Loucy (cell line): Measurements from ENCODE around the gene PCDHAC2.

Experiments used
- H2AFZ ChIP-seq: fragments of 200-600 bp; sonication (generic); 2 replicates; pipeline ENCODE4 v1.6.0; 2016; ENCODE audit warnings: antibody characterized with exemption, mild to moderate bottlenecking, low read length, moderate library complexity
- H3F3A ChIP-seq: fragments of 200-600 bp; 2 replicates; pipeline ENCODE4 v1.6.0; 2016; ENCODE audit warnings: antibody characterized with exemption, low read depth, mild to moderate bottlenecking
- H3K27me3 ChIP-seq: fragments of 200-600 bp; sonication (generic); 2 replicates; pipeline ENCODE4 v1.6.1; 2014; ENCODE audit warnings: low read length, mild to moderate bottlenecking; ENCODE audit not compliant: insufficient read depth, poor library complexity, severe bottlenecking
- H3K36me3 ChIP-seq: fragments of 200-600 bp; sonication (generic); 2 replicates; pipeline ENCODE4 v1.6.1; 2016; ENCODE audit warnings: low read length; ENCODE audit not compliant: insufficient read depth
- H3K4me1 ChIP-seq: fragments of 200-600 bp; sonication (generic); 2 replicates; pipeline ENCODE4 v1.5.1; 2014; ENCODE audit warnings: low read length, mild to moderate bottlenecking; ENCODE audit not compliant: insufficient read depth, poor library complexity, severe bottlenecking
- H3K4me2 ChIP-seq: fragments of 200-600 bp; sonication (generic); 2 replicates; pipeline ENCODE4 v1.6.0; 2014; ENCODE audit warnings: antibody characterized with exemption, low read length, low read depth, mild to moderate bottlenecking; ENCODE audit not compliant: poor library complexity, severe bottlenecking
- H3K4me3 ChIP-seq: fragments of 200-600 bp; sonication (generic); 2 replicates; pipeline ENCODE4 v1.5.1; 2014; ENCODE audit warnings: low read length, mild to moderate bottlenecking, mixed read lengths; ENCODE audit not compliant: poor library complexity, severe bottlenecking
- H3K79me2 ChIP-seq: fragments of 200-600 bp; sonication (generic); 2 replicates; pipeline ENCODE4 v1.6.1; 2014; ENCODE audit warnings: low read length; ENCODE audit not compliant: insufficient read depth
- H3K9ac ChIP-seq: fragments of 200-600 bp; sonication (generic); 2 replicates; pipeline ENCODE4 v1.6.0; 2014; ENCODE audit warnings: mild to moderate bottlenecking, low read depth, low read length, moderate library complexity; ENCODE audit not compliant: poor library complexity, severe bottlenecking
- H3K9me2 ChIP-seq: fragments of 200-600 bp; sonication (generic); replicated peaks from 2 replicates; pipeline ENCODE4 v1.6.1; 2016; ENCODE audit warnings: low read depth, low read length, mixed read lengths
- H3K9me3 ChIP-seq: fragments of 200-600 bp; sonication (generic); 2 replicates; pipeline ENCODE4 v1.6.1; 2014; ENCODE audit warnings: mild to moderate bottlenecking, antibody characterized with exemption, low read length, low read depth; ENCODE audit not compliant: insufficient read depth
- H4K20me1 ChIP-seq: fragments of 200-600 bp; sonication (generic); 2 replicates; pipeline ENCODE4 v1.6.0; 2014; ENCODE audit warnings: antibody characterized with exemption, low read length, mild to moderate bottlenecking; ENCODE audit not compliant: insufficient read depth, poor library complexity, severe bottlenecking
- CTCF ChIP-seq: fragments of 200-600 bp; sonication (generic); conservative IDR thresholded peaks from 2 replicates; pipeline ENCODE4 v1.5.1; 2014; ENCODE audit warnings: mild to moderate bottlenecking, antibody characterized with exemption, low read length
- EZH2phosphoT487 ChIP-seq: fragments of 200-600 bp; IDR thresholded peaks from 2 replicates; pipeline ENCODE4 v1.6.1; 2018; ENCODE audit warnings: antibody characterized with exemption, mild to moderate bottlenecking, moderate library complexity, borderline replicate concordance

PCDHAC2 gene

GRCh38 chr5:140966293-140967225 is at the start of gene PCDHAC2:
Gene PCDHAC2 (plus strand): TSS chr5:140966476. CDS start chr5:140966767, 291 bp downstream.
- Histone ChIP-seq H3K4me1 (no peaks in the 10 kb centered on the region), H2AFZ (no peak within 1 kb of the TSS), H3K4me3 (no peak within 1 kb of the TSS), H3K27me3 (no peaks in the 10 kb centered on the region), H3K36me3 (no peaks in the 10 kb centered on the region), H3K9me3 (no peaks in the 10 kb centered on the region), H3K9me2 (no peaks in the 10 kb centered on the region), H3K9ac (no peak within 1 kb of the TSS), H3K79me2 (no peaks in the 10 kb centered on the region), H3K4me2 (no peak within 1 kb of the TSS), H3F3A (no peaks in the 10 kb centered on the region), H4K20me1 (no peaks in the 10 kb centered on the region)
- TF ChIP-seq EZH2phosphoT487 (no peak), CTCF (no peak)

- TF ChIP-seq CTCF (no peak), EZH2phosphoT487 (no peak)
- H2AFZ ChIP-seq = no peak overlapping the region
- H3K9ac ChIP-seq = no peak overlapping the region
- no peaks in the 10 kb centered on the region for H3K9me2 ChIP-seq
- H3K9me3 ChIP-seq = no peaks in the 10 kb centered on the region
- H3K4me1 ChIP-seq = no peaks in the 10 kb centered on the region
- H3K36me3 ChIP-seq = no peaks in the 10 kb centered on the region
- no peaks in the 10 kb centered on the region for H3F3A ChIP-seq
- no peak overlapping the region for H3K4me2 ChIP-seq
- H3K4me3 ChIP-seq = no peak overlapping the region
- H3K79me2 ChIP-seq = no peaks in the 10 kb centered on the region
- no peaks in the 10 kb centered on the region for H3K27me3 ChIP-seq
- no peaks in the 10 kb centered on the region for H4K20me1 ChIP-seq
These were observed 42.7 kb upstream of the PCDHAC2 start for GRCh38 chr5:140923601-140924000.

- Histone ChIP-seq H4K20me1 (no peaks in the 10 kb centered on the region), H3K4me2 (no peak within 1 kb of the TSS), H3K79me2 (no peaks in the 10 kb centered on the region), H3K9ac (no peak within 1 kb of the TSS), H2AFZ (no peak within 1 kb of the TSS), H3K9me2 (no peaks in the 10 kb centered on the region), H3K9me3 (no peaks in the 10 kb centered on the region), H3F3A (no peaks in the 10 kb centered on the region), H3K4me1 (no peaks in the 10 kb centered on the region), H3K4me3 (no peak within 1 kb of the TSS), H3K36me3 (no peaks in the 10 kb centered on the region), H3K27me3 (no peaks in the 10 kb centered on the region)
- TF ChIP-seq EZH2phosphoT487 = no peak
- TF ChIP-seq CTCF = no peak
These were observed 40.4 kb upstream of the PCDHAC2 start, which contains the start of gene PCDHAC1 for GRCh38 chr5:140925806-140926442. Gene PCDHAC1 (plus strand): TSS chr5:140926299. CDS start chr5:140926893, 594 bp downstream.
